Skin epidermis (tissue), 12 donors: ENCODE measurements around the gene DNM2.

Experiments
- H3K27ac ChIP-seq, 21 experiments: fragments of 200-600 bp; sonication (generic) in 11 of 21; one replicate each; pipeline ENCODE4 v1.5.0; 2020; ENCODE audit warnings: mild to moderate bottlenecking in 3 of 21, inconsistent platforms in 2 of 21, moderate library complexity in 2 of 21
- H3K4me3 ChIP-seq, 7 experiments: fragments of 200-600 bp; sonication (generic) in 2 of 7; one replicate each; pipeline ENCODE4 v1.5.0; 2020; ENCODE audit warnings: inconsistent platforms in 2 of 7, mild to moderate bottlenecking in 2 of 7, moderate library complexity in 1 of 7

Gene DNM2

DNA sequence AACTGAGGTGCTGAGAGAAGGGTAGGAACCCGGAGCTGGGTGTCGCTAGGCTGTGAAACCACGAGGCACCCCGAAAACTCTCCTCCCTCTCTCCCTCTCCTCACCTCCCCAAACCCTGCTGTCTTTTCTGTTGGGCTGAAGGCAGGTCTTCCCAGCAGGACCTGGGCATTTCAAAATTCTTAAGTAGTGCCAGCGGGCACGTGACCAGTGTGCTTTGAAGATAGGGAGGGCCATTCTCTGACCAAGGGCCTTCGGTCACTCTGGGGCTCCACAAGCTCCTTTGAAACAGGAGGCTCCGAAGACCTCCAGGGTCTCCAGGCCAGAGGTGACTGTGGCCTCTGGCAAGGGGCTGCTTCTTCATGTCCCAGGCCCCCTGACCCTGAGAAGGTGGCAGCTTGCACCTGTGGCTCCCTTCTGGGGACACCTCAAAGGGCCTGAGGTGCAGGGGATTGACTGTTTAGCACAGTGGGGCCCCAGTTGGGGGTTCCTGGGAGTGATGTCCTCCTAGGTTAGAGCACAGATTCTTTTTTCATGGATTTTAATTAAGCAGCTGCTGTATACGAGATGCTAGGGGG, 48.3 kb downstream of the DNM2 start:
- Histone ChIP-seq H3K4me3 (no peak overlapping the region), H3K27ac (peak overlapping the region in 18 of 21 experiments; percentile 0 to 81 (median 62))

DNA sequence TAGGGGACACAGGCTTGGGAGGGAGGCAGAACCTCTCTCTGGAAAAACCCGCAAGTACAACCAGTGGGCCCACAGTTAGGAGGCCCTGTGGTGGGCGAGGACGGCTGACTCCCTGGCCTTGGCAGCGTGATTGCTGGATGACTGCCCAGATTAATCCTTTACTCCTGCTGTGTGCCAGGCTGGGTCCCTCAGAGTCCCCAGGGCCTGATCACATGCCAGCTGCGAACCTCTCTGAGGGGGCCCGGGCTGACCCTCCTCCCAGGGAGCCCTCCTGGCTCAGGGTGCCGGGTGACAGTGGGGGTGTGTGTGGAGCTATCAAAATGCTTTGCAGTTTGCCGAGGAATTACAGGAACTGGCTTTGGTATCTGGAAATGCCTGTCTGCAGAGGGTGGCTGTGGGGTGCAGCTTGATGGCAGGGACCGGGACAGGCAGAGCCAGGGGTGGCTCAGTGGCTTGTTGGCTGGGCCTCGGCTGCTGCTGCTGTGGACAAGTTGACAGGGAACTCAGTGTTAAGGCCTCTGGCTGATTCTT, 48.9 kb downstream of the DNM2 start:
- Histone ChIP-seq H3K27ac (peak overlapping the region in 17 of 21 experiments; percentile 0 to 81 (median 62)), H3K4me3 (no peak overlapping the region)

DNA sequence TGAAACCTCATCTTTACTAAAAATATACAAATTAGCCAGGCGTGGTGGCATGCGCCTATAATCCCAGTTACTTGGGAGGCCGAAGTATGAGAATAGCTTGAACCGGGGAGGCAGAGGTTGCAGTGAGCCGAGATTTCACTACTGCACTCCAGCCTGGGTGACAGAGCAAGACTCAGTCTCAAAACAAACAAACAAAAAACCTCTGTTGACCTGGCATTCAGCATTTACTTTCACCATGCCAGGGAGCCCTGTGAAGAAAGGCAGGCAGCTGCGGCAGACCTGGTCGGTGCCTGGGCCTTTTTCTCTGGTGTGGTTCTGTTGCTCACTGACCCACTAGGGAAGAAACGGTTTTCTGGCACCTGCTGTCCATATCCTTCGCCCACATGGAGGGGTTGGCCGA, 49.8 kb downstream of the DNM2 start:
- H3K27ac ChIP-seq = peak overlapping the region in 5 of 21 experiments; percentile 2 to 77 (median 68)
- H3K4me3 ChIP-seq = no peak overlapping the region

DNA sequence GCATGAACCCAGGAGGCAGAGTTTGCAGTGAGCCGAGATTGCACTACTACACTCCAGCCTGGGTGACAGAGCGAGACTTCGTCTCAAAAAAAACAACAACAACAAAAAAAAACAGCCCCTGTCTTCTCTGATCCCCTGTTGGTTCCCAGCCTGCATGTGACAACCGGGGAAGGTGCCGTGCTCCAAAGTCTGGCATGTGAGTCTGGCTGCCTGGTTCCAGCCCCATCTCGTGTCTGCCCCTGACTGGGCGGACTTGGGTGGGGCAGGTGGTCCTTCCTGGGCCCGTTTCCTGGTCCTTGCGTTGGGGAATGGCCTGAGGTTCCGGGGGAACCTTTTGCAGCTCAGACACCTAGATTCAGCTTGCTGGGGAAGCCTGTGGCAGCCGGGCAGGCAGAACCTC, 50.5 kb downstream of the DNM2 start:
- peak overlapping the region in 7 of 21 experiments; percentile 2 to 70 (median 28) for H3K27ac ChIP-seq
- no peak overlapping the region for H3K4me3 ChIP-seq

DNA sequence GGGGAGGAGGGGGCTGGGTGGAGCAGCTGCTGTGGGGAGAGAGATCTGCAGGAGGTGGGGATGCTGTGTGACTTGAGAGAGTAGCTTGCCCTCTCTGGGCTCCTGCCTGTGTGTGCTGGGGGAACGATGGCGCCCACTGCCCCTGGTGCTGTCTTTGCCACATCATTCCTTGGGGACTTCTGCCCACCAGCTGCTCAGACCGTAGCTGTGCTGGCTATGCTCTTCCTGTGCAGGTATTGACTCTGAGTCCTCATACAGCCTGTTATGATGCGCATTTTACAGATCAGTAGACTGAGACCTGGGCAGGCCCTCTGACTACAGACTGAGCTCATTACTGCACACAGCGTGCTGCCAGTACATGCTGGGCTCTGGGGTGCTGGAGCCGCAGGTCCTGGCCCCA, 51.1 kb downstream of the DNM2 start:
- no peak overlapping the region for H3K4me3 ChIP-seq
- peak overlapping the region in 14 of 21 experiments; percentile 2 to 78 (median 43) for H3K27ac ChIP-seq

DNA sequence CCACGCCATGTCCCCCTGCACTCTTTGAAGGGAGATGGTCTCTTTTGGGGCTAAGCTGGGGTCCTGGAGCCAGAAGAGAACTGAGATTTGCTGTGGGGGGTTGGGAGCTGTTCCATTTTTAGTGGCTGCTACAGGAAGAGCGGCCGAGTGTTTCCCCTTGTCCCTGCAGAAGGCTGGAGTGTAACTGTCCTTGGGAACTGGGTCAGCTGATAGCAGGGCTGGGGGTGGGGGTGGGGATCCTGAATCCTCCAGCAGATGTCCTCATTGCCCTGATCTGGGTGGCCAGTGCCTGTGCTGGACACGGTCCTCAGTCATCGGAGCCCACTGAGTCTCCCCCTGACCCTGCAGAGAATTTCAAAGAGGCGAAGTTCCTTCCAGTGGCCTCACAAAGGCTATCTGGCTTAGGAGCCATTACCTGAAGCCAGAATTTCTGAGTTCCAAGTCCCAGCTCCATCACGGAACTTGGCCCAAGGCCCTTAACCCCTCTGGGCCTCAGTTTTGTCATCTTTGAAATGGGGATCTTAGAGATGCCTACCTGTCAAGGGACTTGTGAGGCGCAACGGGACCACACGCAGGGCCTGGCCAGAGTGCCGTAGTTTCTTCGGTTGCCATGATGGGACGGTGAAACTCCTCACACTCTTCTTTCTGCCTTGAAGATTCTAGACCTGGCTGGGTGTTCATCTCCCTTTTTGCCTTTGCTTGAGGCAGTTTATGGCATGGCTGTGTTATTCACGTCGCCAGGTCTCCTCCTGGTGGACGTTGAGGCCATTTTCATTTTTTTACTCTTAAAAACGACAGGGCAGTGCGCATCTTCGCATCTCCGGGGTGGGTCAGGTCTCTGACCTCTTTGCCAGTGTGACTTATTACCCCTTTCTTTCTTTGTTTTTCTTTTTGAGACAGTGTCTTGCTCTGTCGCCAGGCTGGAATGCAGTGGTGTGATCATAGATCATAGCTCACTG, 51.9 kb downstream of the DNM2 start:
- Histone ChIP-seq H3K27ac (peak overlapping the region in 15 of 21 experiments; percentile 2 to 78 (median 42)), H3K4me3 (no peak overlapping the region)

DNA sequence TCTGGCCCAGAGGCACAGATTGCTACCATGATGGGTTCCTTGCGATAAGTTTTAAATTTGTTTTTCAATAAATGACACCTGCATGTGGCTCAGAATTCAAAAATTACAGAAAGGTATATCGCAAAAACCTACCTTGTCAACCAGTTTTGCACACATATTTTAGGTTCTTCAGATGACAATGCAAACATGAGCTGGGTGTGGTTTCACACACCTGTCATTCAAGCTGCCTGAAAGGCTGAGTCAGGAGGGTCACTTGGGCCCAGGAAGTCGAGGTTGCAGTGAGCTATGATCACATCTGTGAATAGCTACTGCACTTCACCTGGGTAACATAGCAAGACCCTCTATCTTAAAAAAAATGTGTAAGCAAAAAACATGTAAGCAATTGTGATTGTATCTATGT, 56.1 kb downstream of the DNM2 start:
- Histone ChIP-seq H3K27ac (no peak overlapping the region), H3K4me3 (no peak overlapping the region)

DNA sequence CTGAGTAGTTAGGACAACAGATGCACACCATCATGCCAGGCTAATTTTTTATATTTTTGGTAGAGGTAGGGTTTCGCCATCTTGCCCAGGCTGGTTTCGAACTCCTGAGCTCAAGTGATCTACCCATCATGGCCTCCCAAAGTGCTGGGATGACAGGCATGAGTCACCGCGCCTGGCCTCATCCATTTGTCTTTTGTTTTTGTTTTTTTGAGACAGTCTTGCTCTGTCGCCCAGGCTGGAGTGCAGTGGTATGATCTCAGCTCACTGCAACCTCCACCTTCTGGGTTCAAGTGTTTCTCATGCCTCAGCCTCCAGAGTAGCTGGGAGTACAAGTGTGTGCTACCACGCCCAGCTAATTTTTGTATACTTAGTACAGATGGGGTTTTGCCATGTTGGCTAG, 57.0 kb downstream of the DNM2 start:
- H3K27ac ChIP-seq = no peak overlapping the region
- no peak overlapping the region for H3K4me3 ChIP-seq

DNA sequence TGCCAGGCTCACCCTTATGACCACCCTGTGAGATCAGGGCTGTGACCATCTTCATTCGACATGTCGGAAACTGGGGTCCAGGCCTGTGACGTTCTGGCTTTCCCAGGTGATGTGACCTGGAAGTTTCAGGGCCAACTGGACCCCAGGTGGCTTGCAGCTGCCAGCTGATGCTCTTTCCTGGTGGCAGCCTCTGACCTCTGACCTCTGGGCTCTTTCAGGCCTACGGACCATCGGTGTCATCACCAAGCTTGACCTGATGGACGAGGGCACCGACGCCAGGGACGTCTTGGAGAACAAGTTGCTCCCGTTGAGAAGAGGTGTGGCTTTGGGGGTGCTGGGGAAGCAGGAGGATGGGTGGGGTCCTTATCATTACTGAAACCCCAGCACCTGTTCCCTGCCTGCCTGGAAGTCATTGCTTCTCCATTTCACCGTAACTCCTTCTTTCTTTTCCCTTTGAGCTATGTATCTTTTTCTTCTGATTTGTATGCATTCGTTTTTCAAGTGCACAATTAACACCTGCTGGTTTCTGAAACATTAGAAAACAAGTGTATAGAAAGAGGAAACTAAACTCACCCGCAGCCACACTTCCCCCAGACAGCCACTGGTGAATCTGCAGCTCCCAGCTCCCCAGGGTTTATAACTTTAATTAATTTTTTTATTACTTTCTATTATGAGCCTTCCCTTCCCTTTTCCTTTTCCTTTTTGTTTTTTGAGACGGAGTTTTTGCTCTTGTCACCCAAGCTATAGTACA, 59.2 kb downstream of the DNM2 start:
- H3K4me3 ChIP-seq = no peak overlapping the region
- H3K27ac ChIP-seq = peak overlapping the region in 5 of 21 experiments; percentile 14 to 55 (median 37)

DNA sequence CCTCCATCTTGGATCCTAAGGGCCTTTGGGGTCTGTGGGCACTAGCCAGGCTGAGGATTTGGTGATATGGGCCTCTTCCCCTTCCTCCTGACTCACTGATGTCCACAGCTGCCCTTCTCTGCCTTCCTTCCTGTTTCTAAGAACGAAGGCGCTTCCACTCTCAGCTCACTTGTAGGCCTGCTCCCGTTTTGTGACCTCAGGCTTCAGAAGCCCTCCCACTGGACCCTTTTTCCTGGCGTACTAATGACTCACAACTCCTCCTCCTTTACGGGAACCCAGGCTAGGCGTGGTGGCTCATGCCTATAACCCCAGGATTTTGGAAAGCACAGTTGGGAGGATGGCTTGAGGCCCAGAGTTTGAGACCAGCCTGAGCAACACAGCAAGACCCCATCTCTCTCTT, 62.5 kb downstream of the DNM2 start:
- Histone ChIP-seq H3K4me3 (no peak overlapping the region), H3K27ac (peak overlapping the region; percentile 31 to 87 (median 78))

DNA sequence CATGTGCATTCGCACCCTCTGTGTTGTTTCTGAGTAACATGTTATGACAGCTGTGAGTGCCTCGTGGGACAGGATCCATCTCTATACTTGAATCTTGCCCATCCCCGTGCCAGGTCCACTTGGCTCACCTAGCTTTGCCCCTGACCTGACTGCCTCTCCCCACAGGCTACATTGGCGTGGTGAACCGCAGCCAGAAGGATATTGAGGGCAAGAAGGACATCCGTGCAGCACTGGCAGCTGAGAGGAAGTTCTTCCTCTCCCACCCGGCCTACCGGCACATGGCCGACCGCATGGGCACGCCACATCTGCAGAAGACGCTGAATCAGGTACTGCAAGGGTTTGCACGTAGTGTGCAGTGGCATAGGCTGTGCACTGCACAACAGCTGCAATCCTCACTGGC, 64.9 kb downstream of the DNM2 start:
- Histone ChIP-seq H3K27ac (peak overlapping the region in 1 of 21 experiments; percentile 49), H3K4me3 (no peak overlapping the region)

DNA sequence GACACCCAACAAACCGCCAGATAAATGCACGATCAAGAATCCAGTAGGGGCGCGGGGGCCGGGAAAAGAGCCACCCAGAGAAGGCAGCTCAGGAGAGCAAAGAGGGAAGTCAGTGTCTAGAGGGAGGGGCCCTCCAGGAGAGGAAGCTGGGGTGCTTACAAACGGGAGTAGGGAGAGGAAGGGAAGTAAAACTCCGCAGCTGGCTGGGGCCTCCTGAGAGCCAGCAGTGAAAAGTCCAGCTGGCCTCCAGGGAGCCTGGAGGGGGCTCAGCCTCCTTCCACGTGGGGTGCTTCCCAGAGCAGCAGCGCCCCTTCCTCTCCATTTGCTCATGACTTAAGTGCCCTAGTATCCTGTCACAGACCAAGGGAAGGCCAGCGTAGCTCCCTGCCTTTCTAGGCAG, 66.4 kb downstream of the DNM2 start:
- H3K4me3 ChIP-seq = no peak overlapping the region
- peak overlapping the region in 10 of 21 experiments; percentile 18 to 72 (median 39) for H3K27ac ChIP-seq

DNA sequence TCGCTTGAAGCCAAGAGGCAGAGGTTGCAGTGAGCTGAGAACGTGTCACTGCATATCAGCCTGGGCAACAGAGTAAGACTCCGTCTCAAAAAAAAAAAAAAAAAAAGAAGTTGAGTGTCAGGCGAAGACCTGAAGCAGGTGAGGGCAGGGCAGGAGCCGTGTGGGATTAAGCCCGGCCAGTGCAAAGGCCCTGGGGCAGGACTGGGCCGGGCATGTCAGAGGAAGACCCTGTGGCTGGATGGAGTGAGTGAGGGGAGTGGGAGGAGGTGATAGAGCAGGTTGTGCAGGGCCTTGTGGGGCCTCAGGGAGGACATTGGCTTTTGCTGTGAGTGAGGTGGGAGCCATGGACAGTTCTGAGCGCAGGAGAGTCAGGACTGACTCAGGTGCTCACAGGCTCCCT, 70.3 kb downstream of the DNM2 start:
- H3K27ac ChIP-seq = peak overlapping the region in 1 of 21 experiments; percentile 27
- H3K4me3 ChIP-seq = no peak overlapping the region

DNA sequence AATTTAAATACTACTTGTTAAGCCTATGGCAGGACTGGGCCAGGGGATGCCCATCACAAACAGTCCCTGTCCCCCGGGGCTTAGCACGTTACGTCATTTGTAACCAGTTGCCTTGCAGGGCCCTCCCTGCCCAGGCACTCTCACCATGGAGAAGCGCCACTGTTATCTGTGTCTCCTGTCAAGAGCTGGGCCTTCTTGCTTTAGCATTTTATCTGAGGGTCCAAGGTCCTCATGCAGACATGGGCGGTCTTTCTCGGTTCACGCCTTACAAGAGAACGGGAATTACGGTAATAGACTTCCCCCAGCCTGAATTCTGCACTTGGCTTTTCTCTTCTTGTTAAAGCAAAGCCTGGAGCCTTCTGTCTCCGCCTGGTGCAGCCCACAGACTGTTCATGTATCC, 72.0 kb downstream of the DNM2 start:
- Histone ChIP-seq H3K27ac (no peak overlapping the region), H3K4me3 (no peak overlapping the region)

DNA sequence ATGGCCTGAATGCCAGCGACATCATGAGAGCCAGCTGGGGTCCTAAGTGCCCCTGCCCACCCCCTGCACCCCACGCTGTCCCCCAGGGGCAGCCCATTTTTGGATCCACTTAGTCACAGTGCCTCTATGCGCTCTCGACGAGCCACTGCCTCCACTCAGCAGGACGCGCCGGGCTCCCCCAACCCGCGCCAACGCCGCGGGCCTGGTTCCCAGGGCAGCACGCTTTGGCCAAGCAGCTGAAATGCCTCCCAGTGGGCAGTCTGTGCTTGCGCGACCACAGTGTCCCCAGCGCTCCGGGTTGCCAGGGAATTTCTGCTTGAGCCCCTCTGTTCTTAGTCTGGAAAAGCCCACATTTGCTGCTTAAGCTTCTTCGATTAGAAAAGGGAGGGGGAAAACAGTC, 78.8 kb downstream of the DNM2 start:
- H3K27ac ChIP-seq = peak overlapping the region in 8 of 21 experiments; percentile 11 to 84 (median 45)

DNA sequence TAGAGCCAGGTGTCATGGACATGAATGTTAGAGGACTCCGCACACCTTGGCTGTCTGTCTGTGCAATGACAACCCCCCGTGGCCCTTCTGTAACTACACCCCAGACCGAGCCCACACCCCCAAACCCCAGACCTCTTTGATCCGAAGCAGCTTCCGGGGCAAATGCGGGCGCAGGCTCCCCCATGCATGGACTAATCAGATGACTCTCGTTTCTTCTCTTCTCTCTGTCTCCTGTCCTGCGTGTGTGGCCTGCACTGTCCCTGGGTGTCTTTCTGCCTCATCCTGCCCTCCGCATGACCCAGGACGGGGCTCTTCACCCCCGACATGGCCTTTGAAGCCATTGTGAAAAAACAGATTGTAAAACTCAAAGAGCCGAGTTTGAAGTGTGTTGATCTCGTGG, 79.2 kb downstream of the DNM2 start:
- Histone ChIP-seq H3K27ac (peak overlapping the region in 8 of 21 experiments; percentile 4 to 84 (median 46)), H3K4me3 (no peak overlapping the region)

More for the DNA sequence above, 78.8 kb downstream of the DNM2 start:
- no peak overlapping the region for H3K4me3 ChIP-seq

DNA sequence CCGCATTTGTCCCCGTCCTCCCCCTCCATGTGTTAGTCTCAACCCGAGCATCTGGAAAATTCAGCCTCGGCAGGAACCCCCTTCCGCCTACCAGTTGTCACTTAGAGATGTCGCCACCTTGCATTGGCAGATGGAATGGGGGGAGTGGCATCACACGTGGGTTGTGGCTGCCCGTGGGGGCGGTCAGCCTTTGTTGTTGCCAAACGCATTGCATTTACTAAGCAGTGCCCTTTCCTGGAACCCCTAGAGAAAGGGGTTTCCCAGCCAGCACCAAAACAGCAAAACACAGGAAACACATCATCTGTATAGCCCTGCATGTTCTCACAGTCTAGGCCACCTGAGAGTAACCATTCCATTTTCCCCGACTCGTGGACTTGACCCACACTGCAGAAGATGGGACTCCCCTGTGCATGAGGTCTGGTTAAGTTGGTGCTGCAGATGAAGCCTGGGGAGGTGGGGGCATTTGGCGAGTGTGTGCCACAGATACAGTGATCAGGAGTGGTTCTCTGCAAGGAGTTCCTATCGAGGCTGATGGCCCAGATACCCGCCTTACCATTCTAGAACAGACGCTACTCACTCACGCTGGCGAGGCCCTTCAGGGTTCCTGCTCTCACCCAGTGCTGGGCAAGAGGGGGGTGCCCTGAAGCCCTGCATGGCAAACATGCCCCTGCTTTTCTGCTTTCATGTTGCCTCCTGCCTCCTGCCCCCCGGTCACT, 79.8 kb downstream of the DNM2 start:
- no peak overlapping the region for H3K4me3 ChIP-seq
- peak overlapping the region in 13 of 21 experiments; percentile 4 to 84 (median 50) for H3K27ac ChIP-seq

DNA sequence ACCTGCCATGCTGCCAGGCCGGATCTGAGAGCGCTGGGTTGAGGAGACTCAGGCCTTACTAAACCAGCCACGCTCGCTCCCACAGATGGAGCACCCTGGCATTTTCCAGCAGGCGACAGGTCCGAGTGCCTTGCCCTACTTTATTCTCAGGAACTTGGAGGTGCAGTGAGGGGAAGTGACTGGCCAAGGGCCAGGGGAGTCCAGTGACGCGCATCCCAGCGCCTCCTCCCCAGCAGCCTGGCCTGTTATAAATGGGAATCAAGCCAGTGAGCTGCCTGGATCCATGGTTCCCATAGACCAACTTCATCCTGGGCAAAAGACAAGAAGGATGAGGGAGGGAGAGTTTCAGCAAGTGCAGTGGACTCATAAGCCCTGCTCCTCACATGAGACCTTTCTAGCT, 82.6 kb downstream of the DNM2 start:
- Histone ChIP-seq H3K27ac (peak overlapping the region in 2 of 21 experiments; percentile 7 to 8), H3K4me3 (no peak overlapping the region)

DNA sequence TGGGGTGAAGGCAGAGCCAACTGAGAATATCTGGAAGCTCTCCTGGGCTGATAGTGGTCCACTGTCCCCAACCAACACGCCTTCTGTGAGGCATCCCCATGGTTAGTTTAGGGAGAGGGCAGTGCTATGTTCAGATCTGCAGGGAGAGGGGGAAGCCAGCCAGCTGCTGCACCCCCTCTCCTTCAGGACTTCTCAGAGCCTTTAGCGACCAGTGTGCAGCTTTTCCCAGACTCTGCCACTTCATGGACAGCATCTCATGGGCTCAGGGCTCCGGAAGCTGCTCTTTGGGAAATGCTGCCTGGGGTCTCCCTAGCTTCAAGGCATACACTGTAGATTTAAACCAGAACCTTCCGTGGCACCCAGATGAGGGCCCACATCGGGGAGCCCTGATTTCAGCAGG, 84.6 kb downstream of the DNM2 start:
- Histone ChIP-seq H3K4me3 (no peak overlapping the region), H3K27ac (no peak overlapping the region)
